SHP77 (cell line): ENCODE measurements around the gene PGLYRP4.
"Not testable (repeated sequence)": the region's sequence is repeated elsewhere in the genome, so short reads cannot be mapped to it uniquely, and the experiment has no call there.

ENCODE experiments used
- DNase-seq, 2 experiments: peaks; one replicate each; lab custom pipeline; 2025; lab: John Stamatoyannopoulos, UW

PGLYRP4 gene

GRCh38 chr1:153337980-153338853, 10.4 kb downstream of the PGLYRP4 start:
- no peak for DNase-seq

- no peak for DNase-seq
Observed at GRCh38 chr1:153336650-153337049, 12.0 kb downstream of the PGLYRP4 start.

GRCh38 chr1:153333902-153334301, 14.7 kb downstream of the PGLYRP4 start:
- no peak for DNase-seq

- no peak for DNase-seq
Observed at GRCh38 chr1:153324912-153325311, 23.7 kb downstream of the PGLYRP4 start.

- DNase-seq, result no peak
Observed at GRCh38 chr1:153322568-153322967, 26.1 kb downstream of the PGLYRP4 start.

GRCh38 chr1:153318145-153318544, 30.5 kb downstream of the PGLYRP4 start:
- DNase-seq, result not testable (repeated sequence)

GRCh38 chr1:153316013-153316412, 32.6 kb downstream of the PGLYRP4 start:
- not testable (repeated sequence) for DNase-seq

GRCh38 chr1:153314388-153314787, 34.3 kb downstream of the PGLYRP4 start:
- DNase-seq, result not testable (repeated sequence)

- DNase-seq, result no peak
Observed at GRCh38 chr1:153313288-153313687, 35.4 kb downstream of the PGLYRP4 start.

GRCh38 chr1:153312570-153313186, 36.0 kb downstream of the PGLYRP4 start, which contains the start of gene PGLYRP3:
PGLYRP3 (minus strand) TSS chr1:153312952; CDS start chr1:153310665, 2,287 bp downstream.
- no peak for DNase-seq

GRCh38 chr1:153310526-153310925, 38.1 kb downstream of the PGLYRP4 start:
- DNase-seq, result no peak

GRCh38 chr1:153309441-153309840, 39.2 kb downstream of the PGLYRP4 start:
- no peak for DNase-seq

GRCh38 chr1:153308540-153308939, 40.1 kb downstream of the PGLYRP4 start:
- DNase-seq, result no peak

GRCh38 chr1:153307221-153307600, 41.4 kb downstream of the PGLYRP4 start:
- no peak for DNase-seq

GRCh38 chr1:153306303-153307220, 42.1 kb downstream of the PGLYRP4 start:
- no peak for DNase-seq

- no peak for DNase-seq
Observed at GRCh38 chr1:153305682-153306081, 43.0 kb downstream of the PGLYRP4 start.

- no peak for DNase-seq
Observed at GRCh38 chr1:153302308-153302707, 46.3 kb downstream of the PGLYRP4 start.

- no peak for DNase-seq
Observed at GRCh38 chr1:153293851-153294250, 54.8 kb downstream of the PGLYRP4 start.

- DNase-seq, result no peak
Observed at GRCh38 chr1:153293480-153293775, 55.2 kb downstream of the PGLYRP4 start.

GRCh38 chr1:153292740-153293479, 55.7 kb downstream of the PGLYRP4 start:
- DNase-seq, result no peak

- DNase-seq, result no peak
Observed at GRCh38 chr1:153292185-153292584, 56.5 kb downstream of the PGLYRP4 start.

GRCh38 chr1:153291514-153291913, 57.1 kb downstream of the PGLYRP4 start:
- DNase-seq, result no peak
